Measurements from ENCODE around the gene DCANP1. TPM values are rescaled to one million over a fixed set of nuclear protein-coding genes. Genes with fewer than 3 reads are reported as not detected.

Gene DCANP1
- total RNA-seq, 1 experiment from 2014 or later = not detected

DNA sequence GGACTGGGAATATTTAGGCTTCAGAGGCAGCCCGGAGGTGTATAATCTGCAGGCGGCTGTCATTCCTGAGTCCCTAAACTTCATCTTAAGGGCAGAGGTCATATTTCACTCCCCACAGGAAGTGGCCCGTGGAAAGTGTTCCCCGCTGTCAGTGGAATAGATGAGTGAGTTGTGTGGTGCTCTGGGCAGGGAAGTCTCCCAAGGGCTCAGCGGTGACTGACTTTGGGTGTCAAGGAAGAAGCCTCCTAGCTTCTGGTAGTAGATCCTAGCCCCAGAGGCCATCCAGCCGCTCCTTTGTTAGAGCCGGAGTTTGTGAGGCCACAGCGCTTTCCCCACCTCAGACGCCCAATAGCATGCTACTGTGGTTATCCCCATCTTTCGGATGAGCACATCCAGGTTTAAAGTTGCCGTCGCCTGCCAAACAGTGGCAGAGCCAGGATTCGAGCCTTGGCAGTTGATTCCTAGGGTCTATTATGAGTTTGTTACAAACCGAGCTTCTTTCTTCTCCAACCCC lies 43.9 kb upstream of the DCANP1 start:
- BruUV-seq (replicated peaks) = no TSS peak
- Histone ChIP-seq H2AFZ (ENCODE audit: low read depth, low read length, poor library complexity, severe bottlenecking) (no peak overlapping the region), H3K79me2 (ENCODE audit: insufficient read depth, low read length) (no peaks in the 10 kb centered on the region), H3K9me3 (ENCODE audit: control insufficient read depth in 1 of 2, insufficient read depth in 1 of 2, low read depth in 1 of 2, low read length in 2 of 2) (no peaks in the 10 kb centered on the region), H3K27ac (ENCODE audit: low read depth, low read length) (no peak overlapping the region), H3K9me2 (ENCODE audit: insufficient read depth) (no peaks in the 10 kb centered on the region), H3K27me3 (ENCODE audit: insufficient read depth, low read length) (no peaks in the 10 kb centered on the region), H3K4me1 (ENCODE audit: control insufficient read depth in 1 of 2, insufficient read depth in 2 of 2, low read length in 2 of 2) (peaks cover 13 to 33% of the 10 kb centered on the region in 2 experiments), H3K4me3 (replicated peaks in 1 of 2; ENCODE audit: low read depth in 1 of 2, low read length in 2 of 2) (no peak overlapping the region), H3K36me3 (ENCODE audit: control insufficient read depth in 1 of 2, insufficient read depth in 2 of 2, low read length in 2 of 2) (no peaks in the 10 kb centered on the region), H3K4me2 (ENCODE audit: low read length) (no peak overlapping the region), H3K9ac (ENCODE audit: low read length) (no peak overlapping the region), H4K20me1 (ENCODE audit: insufficient read depth) (no peaks in the 10 kb centered on the region)
- POLR2A ChIA-PET = no interaction called here
- CTCF ChIA-PET = no interaction called here
- RAD21 ChIA-PET (ENCODE audit: low non-redundant PET in 1 of 2, low total read pairs in 2 of 2, uncharacterized antibody in 2 of 2, unreplicated experiment in 2 of 2) = no interaction called here
- intact Hi-C loops (cut with micrococcal nuclease) = no loop called here
- TF ChIP-seq, protein P1, sequence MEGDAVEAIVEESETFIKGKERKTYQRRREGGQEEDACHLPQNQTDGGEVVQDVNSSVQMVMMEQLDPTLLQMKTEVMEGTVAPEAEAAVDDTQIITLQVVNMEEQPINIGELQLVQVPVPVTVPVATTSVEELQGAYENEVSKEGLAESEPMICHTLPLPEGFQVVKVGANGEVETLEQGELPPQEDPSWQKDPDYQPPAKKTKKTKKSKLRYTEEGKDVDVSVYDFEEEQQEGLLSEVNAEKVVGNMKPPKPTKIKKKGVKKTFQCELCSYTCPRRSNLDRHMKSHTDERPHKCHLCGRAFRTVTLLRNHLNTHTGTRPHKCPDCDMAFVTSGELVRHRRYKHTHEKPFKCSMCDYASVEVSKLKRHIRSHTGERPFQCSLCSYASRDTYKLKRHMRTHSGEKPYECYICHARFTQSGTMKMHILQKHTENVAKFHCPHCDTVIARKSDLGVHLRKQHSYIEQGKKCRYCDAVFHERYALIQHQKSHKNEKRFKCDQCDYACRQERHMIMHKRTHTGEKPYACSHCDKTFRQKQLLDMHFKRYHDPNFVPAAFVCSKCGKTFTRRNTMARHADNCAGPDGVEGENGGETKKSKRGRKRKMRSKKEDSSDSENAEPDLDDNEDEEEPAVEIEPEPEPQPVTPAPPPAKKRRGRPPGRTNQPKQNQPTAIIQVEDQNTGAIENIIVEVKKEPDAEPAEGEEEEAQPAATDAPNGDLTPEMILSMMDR (IDR thresholded peaks at IDR 0.05 in 2 of 3, conservative IDR thresholded peaks at IDR 0.05 in 1 of 3; ENCODE audit: borderline replicate concordance in 1 of 3, insufficient read depth in 1 of 3, low read depth in 2 of 3, low read length in 2 of 3) = no peak
- TF ChIP-seq RAD21 (IDR thresholded peaks at IDR 0.05; ENCODE audit: low read depth) (no peak), POLR2A (IDR thresholded peaks at IDR 0.05; ENCODE audit: borderline replicate concordance, extremely low read depth, insufficient read depth, insufficient read length) (no peak), EZH2phosphoT487 (IDR thresholded peaks at IDR 0.05; ENCODE audit: borderline replicate concordance) (no peak), ELF1 (IDR thresholded peaks at IDR 0.05; ENCODE audit: borderline replicate concordance, low read depth) (no peak), FOSL1 (IDR thresholded peaks at IDR 0.05; ENCODE audit: low read depth) (no peak), JUND (IDR thresholded peaks at IDR 0.05) (no peak), CEBPB (IDR thresholded peaks at IDR 0.05; ENCODE audit: low read depth) (no peak), SRF (IDR thresholded peaks at IDR 0.05; ENCODE audit: low read depth) (no peak), ZFX (IDR thresholded peaks at IDR 0.05) (no peak), EZH2 (IDR thresholded peaks at IDR 0.05) (no peak), EGR1 (IDR thresholded peaks at IDR 0.05; ENCODE audit: low read depth) (no peak), SIN3A (IDR thresholded peaks at IDR 0.05; ENCODE audit: low read depth) (no peak)
- TF ChIP-seq, protein P2, sequence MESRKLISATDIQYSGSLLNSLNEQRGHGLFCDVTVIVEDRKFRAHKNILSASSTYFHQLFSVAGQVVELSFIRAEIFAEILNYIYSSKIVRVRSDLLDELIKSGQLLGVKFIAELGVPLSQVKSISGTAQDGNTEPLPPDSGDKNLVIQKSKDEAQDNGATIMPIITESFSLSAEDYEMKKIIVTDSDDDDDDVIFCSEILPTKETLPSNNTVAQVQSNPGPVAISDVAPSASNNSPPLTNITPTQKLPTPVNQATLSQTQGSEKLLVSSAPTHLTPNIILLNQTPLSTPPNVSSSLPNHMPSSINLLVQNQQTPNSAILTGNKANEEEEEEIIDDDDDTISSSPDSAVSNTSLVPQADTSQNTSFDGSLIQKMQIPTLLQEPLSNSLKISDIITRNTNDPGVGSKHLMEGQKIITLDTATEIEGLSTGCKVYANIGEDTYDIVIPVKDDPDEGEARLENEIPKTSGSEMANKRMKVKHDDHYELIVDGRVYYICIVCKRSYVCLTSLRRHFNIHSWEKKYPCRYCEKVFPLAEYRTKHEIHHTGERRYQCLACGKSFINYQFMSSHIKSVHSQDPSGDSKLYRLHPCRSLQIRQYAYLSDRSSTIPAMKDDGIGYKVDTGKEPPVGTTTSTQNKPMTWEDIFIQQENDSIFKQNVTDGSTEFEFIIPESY (IDR thresholded peaks at IDR 0.05; ENCODE audit: extremely low read depth, insufficient replicate concordance, low read length) = no peak
- TF ChIP-seq, protein P3, sequence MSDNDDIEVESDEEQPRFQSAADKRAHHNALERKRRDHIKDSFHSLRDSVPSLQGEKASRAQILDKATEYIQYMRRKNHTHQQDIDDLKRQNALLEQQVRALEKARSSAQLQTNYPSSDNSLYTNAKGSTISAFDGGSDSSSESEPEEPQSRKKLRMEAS (IDR thresholded peaks at IDR 0.05) = no peak
- DNase-seq (ENCODE audit: low read depth, low spot score) = no peak
- ATAC-seq = no peak
